Activated T-cell treated with anti-CD3 and anti-CD28 coated beads for 1 hour (primary cell): ENCODE data around the gene BMP5.
"Not testable (repeated sequence)": the region's sequence is repeated elsewhere in the genome, so short reads cannot be mapped to it uniquely, and the experiment has no call there.

Experiments used
- DNase-seq: peaks from one replicate; pipeline ENCODE4 v3.0.0-alpha.2; 2020; ENCODE audit warnings: low read depth

Gene BMP5

DNA sequence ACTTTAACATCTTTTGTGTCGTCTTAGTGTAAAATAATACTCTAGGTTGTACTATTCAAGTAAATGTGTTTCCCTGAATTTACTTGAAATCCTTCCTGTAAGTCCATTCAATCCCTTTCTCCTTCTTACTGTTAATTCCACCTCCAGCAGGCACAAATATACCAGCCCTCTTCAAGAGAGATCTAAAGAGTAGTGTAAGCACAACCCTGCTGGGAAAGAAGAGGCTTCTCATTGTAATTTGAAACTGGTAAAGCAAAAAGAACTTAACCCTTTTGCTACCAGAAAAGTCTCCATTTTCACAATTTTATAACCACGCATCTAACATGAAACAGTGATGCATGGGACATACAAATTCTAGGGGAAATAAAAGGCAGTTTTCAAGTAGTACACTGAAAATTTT is at the start of gene BMP5:
Gene BMP5 (minus strand): TSS at position 191 of the 400 bp plus-strand sequence. CDS start 725 bp downstream, outside the sequence.
- DNase-seq, result no peak

DNA sequence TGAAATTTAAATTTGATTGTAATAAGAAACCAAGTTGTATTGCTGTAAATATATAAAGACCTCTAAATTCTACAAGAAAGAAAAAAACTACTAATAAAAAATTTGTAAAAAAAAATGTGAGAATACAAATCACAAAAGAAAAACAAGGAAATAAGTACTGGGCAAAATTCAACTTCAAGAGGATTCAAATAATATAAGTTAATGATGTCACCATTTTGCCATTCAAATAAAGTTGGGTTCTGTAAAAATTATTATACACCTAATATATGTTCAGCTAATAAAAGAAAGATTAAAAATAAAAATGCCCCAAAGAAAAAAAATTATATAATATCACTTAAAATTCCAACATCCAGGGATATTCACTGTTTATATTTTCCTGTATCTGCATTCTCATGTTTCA is 47.0 kb upstream of the BMP5 start:
- no peak for DNase-seq

DNA sequence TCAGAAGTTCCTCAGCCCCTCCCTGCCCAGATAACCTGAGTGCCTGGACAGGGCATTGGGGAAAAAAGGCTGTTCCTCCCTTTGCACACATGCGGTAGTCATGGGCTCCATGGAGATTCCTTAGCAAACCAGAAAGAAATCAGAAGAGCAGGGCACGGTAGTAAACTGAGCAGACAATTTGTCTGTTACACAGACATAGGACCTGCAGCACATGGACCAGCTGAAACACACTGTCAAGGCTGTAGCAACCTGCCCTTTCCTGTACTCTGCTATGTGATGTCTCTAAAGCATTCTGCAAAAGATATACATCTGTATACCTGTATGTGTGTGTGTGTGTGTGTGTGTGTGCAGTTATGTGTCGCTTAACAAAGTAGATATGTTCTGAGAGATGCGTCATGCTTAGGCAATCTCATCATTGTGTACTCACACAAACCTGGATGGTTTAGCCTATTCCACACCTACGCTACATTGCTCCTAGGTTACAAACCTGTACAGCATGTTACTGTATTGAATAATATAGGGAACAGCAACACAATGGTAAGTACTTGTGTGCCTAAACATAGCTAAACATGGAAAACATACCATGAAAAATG is 44.4 kb upstream of the BMP5 start:
- DNase-seq, result no peak

DNA sequence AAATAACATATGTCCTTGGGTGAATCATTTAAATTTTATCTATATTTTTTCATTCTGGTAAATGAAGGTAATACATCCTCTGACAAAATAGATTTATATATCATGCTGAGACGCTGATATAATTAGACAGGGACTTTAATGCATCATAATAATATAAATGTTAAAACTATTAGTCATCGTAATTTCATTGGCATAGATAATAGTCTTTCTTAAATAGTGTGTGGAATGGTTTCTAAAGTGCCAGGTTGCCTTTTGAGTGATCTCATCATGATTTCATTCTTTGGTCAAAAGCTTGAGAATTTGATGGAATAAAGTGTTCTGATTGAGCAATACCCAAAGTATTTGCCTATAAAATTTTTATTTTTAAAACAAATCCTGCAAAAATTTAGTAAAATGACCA is 43.2 kb upstream of the BMP5 start:
- no peak for DNase-seq

DNA sequence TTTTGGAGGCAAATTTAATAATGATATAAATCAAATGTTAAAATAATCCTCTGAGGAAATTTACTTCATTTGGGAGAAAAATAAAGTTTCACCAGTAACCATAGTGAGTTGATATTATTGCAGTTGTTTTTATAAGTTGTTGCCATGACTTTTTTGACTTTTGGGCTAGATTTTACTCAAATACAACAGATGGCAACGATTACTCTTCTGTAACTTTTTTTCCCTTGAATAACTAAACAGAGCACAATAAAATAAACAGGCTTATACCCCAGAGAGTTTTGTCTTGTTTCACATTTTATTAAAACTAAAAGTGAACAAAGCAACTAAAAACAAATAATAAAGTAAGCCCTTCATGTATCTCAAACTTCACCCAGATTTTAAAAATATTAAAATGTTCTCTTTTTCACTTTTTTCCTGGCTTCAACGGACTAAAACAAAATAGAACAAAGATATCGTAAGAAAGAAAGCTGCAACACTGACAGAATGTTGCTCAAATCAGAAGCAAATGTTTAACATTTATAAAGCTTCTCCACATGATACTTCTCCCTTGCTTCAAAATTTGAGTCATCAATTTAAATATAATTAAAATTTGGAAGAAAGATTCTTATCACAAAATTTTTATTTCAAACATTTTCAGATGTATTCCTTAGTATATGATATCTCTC is 42.5 kb upstream of the BMP5 start:
- DNase-seq, result no peak

DNA sequence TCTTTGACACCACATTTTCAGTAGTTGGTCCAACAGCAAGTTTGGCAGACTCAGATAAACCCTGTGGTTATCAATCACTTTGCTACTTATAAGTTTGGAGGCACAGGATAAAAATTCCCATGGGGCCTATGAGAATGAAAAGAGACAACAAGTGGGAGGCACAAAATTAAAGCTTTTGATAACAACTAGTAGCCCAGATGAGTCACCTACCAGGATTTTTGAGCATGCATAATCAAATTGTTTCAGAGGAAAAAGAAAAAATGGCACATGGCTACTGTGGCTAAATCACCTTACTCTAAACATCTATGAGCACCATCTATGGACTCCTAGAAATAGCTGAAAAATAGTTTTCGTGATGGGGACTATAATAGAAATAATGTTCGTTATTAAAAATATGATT is 40.8 kb upstream of the BMP5 start:
- no peak for DNase-seq

DNA sequence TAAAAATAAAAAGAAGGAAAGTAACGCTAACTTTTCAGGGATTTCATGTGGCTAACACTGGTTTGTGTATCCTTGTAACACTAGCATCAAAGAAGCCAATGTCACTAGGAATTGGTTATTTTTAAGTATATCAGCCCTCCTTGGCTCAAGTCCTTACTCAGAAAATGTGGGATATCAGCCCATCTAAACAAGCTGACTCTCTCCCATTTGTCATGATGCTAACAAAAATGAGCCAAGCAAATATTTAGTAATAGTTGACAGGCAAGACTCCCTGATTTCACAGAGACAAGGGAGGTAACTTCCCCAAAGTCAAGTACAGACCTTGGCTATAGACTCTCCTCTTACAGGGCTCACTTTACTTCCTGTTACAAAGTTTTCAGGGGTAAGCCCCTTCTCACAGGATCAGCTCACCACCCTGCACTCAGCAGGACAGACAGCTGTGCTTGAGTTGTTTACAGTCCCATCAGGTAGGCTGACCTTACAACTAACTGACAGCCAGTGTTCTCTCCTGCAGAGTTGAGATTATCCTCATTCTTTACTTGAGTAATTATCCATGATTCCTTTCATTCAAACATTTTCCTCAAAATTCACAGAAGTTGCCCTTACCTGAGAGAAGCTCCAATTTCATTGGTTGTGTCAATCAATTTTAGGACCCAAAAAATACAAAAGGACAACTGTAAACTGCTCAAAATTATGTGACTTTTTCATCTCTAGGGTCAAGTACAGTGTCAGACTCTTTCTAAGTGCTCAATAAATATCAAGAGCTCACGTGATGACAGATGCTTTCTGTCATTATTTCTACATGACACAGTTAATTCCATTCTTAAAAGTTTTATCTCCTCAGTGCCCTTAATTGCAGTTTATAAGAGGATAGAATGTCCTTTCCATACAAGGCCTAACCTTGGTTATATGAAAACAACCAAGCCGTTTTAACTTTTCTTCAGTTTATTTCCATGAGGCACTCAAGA is 38.1 kb upstream of the BMP5 start:
- no peak for DNase-seq

DNA sequence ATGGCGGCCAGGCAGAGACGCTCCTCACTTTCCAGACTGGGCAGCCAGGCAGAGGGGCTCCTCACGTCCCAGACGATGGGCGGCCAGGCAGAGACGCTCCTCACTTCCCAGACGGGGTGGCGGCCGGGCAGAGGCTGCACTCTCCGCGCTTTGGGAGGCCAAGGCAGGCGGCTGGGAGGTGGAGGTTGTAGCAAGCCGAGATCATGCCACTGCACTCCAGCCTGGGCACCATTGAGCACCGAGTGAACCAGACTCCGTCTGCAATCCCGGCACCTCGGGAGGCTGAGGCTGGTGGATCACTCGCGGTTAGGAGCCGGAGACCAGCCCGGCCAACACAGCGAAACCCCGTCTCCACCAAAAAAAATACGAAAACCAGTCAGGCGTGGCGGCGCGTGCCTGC is 35.1 kb upstream of the BMP5 start:
- not testable (repeated sequence) for DNase-seq

DNA sequence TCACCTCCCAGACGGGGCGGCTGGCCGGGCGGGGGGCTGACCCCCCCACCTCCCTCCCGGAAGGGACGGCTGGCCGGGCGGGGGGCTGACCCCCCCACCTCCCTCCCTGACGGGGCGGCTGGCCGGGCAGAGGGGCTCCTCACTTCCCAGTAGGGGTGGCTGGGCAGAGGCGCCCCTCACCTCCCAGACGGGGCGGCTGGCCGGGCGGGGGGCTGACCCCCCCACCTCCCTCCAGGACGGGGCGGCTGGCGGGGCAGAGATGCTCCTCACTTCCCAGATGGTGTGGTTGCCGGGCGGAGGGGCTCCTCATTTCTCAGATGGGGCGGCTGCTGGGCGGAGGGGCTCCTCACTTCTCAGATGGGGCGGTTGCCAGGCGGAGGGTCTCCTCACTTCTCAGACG is 34.5 kb upstream of the BMP5 start:
- DNase-seq, result not testable (repeated sequence)

DNA sequence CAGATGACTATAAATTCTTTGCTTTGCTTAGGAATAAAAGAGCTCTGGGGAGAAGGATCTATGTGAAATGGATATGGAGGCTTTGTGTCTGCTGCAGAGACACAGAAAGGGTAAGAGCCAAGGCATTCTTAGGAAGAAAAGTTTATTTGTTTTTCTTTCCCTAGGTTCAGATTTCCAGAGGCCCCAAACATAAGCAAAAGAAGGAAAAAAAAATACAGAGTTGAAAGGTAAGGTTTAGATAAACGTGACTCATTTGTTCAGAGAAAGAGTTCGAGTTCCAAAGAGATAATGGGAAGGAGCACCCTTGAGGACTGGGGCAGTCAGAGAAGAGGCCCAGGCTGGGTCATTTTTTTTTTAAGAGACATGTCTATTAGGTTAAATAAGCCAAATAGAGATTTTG is 27.4 kb upstream of the BMP5 start:
- DNase-seq, result no peak

DNA sequence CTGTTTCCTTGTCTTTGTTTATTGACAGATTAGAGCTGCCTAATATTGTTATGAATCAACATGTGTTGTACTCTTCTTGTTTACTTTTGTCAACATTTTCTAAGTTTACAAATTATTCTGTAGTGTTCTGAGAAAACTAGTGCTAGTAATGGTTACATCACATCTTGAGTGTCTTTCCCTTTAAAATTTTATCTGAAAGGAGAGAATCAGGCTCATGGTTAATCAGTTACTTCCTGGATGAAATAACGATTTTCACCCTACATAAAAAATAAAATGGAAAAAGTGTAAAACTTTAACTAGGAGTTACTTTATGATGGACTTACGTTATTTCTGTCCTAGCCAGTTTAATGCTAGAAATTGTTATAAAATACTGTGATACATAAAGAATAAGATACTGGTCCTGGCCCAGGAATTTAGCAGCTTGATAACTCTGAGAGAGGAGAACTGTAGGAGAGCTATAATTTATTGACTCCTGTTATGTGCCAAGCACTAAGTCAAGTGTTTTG is 26.4 kb upstream of the BMP5 start:
- DNase-seq, result no peak

DNA sequence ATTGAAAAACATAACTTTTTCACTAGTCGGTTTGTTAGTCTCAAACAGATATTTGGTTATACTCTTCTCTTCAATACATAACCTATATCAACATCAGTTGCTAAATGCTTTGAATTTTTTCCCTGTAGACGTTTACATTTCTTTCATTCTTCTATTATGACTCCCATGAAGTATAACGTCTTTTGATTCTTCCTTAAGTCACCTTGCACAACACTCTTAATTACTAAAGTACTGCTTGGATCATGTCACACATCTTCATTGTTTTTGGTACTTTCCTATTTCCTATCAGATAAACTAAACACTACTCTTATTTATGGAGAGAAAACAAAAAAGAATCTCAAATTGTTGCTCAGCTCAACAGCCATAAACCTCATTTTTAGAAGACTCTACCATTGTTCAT is 23.0 kb upstream of the BMP5 start:
- DNase-seq, result no peak

DNA sequence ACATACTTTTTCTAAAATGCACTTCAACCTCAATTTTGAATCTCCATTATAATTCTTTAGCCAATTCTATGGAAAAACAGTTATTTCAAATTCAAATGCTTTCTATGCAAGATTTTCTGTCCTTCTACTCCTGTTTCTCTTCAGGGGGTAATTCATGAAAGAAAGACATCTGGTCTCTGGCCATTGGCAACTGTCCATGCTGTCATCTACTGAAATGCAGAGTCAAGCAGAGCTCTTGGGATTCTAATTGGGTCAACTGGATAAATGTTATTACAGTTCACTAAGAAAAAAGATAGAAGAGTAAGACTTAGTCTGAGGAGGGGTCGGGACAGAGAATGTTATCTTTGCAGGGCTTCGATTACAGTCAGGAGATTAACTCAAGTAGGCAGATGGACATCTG is 22.0 kb upstream of the BMP5 start:
- DNase-seq, result no peak

DNA sequence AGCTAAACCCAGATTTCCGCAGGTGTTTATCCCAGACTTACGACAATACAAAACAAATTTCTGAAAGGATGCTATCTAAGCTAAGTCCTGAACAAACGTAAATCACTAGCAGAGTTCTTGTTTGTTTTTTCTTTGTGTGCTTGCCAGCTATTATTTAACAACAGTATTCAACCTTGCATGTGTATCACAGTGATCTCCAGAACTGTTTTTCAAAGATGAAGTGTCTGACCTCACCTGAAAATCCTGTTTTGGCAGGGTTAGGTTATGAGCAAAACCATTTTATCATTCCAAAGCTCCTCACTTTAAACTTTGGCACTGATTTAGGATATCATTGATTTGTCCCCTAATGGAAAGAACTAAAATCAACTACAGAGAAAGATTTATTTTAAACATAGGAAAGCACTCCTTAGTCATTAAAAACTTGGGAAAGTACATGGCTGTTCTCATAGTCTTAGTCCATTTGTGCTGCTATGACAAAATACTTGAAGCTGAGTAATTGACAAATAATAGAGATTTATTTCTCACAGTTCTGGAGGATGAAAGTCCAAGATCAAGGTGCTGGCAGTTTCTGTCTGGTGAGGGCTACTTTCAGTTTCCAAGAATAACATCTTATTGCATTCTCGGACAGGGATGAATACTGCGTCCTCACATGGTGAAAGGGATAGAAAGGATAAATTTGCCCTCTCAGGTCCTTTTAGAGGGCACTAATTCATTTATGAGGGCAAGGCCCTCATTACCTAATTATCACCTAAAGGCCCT is 20.8 kb upstream of the BMP5 start:
- DNase-seq, result no peak

DNA sequence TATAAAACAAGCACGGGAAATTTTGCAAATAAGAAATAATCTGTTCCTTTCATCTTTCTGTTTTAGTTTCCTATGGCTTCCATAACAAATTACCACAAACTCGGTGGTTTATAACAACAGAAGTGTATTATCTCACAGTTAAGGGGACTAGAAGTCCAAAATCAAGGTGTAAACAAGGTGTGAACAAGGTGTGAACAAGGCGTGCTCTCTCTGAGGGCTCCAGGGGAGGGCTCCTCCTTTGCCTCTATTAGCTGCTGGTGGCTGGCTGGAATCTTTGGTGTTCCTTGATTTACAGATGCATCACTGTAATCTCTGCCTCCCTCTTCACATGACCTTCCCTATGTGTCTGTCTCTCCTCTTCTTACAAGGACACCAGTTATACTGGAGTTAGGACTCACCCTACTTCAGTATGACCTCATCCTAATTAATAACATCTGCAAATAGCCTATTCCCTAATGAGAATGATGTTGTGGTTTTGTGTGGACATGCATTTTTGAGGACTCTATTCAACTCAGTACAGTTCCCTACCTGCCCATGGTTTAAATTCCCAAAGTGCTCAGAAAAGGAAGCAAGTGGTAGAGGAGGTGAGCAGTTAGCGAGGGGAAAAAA is 17.5 kb upstream of the BMP5 start:
- no peak for DNase-seq

DNA sequence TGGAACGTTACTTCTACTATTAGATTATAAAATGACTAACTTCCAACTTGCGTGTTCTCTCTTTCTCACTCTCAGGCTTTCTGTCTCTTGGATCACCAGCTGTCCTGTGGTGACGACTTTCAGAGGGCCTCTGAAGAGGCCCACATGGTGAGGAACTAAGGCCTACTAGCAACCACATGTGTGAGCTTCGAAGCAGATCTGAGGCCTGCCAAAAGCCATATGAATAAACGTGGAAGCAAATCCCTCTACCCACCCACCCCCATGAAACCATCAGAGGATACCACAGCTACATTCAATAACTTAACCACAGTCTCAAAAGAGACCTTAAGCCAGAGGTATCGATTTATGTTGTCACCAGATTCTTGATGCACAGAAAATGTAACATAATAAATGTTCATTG is 13.5 kb upstream of the BMP5 start:
- no peak for DNase-seq

DNA sequence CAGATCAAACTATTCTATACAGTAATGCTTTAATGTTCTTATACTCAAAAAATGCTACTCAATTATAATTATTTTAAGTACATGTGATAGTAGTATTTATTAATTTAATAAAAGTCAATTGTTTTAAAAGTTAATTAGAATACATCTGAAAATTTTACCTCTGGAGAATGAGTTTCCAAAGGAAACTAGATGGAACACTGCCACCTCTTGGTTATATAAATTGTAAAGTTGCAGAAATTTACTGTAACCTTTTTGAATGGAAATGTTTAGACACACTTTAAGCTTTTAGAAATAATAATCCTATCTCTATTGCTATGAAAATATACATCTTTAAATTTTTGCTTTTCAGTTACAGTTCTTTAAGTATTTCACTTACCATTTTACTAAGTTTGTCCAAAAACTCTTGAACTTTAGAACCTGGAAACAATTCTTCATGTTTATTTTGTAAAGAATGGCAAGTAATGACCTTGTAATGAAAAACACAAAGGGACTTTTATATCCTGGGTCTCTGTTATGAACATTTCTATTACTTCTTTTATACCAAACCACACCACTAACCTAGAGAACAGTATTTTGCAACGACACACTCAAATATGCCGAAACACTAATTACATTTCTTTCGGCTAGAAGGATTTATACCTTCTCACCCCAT is 10.9 kb upstream of the BMP5 start:
- no peak for DNase-seq

DNA sequence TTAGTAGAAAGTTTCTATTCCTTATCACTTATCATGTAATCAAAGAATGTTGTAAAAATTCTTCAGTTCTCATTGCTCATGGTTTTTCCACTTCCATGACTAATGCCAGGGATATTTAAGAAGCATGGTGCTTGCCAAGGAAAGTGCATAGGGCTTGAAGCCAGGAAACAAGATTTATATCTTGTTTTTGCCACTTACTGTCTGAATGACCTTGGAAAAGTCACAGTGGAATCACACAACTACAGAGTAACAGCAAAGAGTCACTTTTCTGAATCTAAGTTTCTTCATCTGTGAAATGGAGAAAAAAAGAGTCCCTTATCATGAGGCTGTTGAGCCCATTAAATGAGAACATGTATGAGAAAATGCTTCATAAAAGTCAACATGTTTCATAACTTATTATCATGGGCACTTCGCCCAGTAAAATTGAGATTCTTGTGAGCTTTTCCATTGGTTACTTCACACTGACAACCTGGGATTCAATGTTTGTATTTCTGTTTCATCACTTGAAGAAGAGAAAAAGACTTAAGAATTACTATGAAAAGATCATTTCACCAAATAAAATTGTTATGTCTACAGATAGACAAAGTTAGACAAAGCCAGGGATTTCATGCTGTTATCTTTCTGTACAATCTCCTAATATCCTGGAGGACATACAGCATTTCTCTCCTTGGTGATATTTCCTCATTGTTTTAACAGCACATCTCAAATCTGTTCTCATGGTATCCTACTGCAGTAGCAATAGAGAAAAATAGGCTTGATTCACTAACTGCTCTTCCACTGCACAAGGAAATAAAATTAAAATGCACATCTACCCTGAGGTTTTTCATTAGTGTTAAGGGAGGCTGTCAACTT is 7.6 kb upstream of the BMP5 start:
- DNase-seq, result no peak

DNA sequence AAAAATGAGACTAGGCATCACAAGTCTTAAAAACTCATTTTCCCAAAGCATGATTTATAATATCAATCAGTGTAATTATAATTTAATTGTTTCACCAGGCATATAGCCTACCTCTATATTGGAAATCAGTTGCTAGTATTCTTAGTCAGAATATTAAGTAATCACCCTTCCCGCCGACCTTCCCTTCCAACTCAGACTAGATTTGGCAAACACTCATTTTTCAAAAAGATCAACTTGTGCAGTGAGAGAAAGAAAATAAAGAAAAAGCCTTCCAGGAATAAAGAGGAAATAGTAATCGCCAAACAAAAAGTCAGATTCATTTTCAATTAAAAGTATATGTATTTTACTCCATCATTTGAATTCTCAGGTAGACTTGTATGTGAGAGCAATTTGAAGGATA is 1.9 kb upstream of the BMP5 start:
- no peak for DNase-seq

DNA sequence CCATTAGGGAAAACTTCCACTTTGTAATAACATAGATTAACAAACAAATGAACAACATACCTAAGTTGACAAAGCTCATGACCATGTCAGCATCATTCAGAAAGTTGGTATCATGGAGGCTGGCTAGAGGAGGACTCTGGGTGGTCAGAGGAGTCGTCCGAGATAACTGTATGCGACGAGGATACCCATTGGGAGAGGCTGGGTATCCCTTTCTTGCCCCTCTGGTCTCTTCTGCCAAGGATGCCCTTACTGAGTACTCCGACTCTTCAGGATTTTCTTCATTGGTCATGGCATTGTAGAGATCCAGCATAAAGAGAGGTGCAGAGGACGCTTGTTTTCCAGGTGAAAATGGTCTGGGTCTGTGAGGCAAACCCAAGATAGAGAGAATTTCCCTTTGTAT is 1.1 kb downstream of the BMP5 start:
- no peak for DNase-seq
